Stimulated activated CD8-positive, alpha-beta memory T cell treated with anti-CD3 and anti-CD28 coated beads, Interleukin-4, amount 100 ng/mL, for 24 hours (primary cell): Measurements from ENCODE around the gene ADRM1.

Source experiments
- DNase-seq: peaks from one replicate; pipeline ENCODE4 v3.0.0-alpha.2; 2020; ENCODE audit warnings: low read depth

ADRM1 gene

GRCh38 chr20:62354811-62355341 lies 52.1 kb downstream of the ADRM1 start:
- no peak for DNase-seq

- DNase-seq, result no peak
Measured at GRCh38 chr20:62355516-62355877, 52.7 kb downstream of the ADRM1 start.

- DNase-seq, result no peak
Measured at GRCh38 chr20:62355878-62356588, 53.2 kb downstream of the ADRM1 start.

GRCh38 chr20:62356589-62357186 lies 53.9 kb downstream of the ADRM1 start:
- no peak for DNase-seq

GRCh38 chr20:62357187-62357667 lies 54.4 kb downstream of the ADRM1 start:
- no peak for DNase-seq

GRCh38 chr20:62357681-62358080 lies 54.9 kb downstream of the ADRM1 start:
- no peak for DNase-seq
